ENCODE measurements around the gene SUPT16H. TPM values are rescaled to one million over a fixed set of nuclear protein-coding genes. Genes with fewer than 3 reads are reported as not detected.

SUPT16H gene
- total RNA-seq, 2 experiments from 2014 or later = 125 to 139 TPM

DNA sequence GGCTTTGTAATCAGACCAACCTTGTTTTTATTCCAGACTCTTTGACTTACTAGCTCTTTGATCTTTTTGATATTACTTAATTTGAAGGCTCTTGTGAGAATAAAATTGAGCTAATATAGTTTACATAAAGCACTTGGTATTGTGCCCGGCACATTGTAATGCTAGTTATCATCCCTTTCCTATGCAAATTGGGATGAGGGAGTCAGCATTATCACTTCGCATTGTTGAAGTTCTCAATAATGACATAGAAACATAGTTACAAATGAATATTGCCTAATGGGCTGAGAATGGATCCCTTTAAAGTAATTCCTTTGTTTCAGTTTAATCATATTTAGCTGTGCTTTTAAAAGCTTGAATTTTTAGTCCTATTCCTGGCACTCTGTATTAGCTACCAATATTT lies 36.6 kb downstream of the SUPT16H start:
- H3K4me3 Mint-ChIP-seq = no peak overlapping the region
- H3K4me1 Mint-ChIP-seq = peaks cover 9% of the 10 kb centered on the region
- DNase-seq = no peak
- no peak overlapping the region for H3K27ac Mint-ChIP-seq
- POLR2A ChIA-PET = interaction anchor here (0.7 kb wide), 1 partner anchor 98 kb away, joined by 3 read pairs; no protein-coding TSS in a partner anchor
- CTCF ChIA-PET = no interaction called here
- H3K36me3 Mint-ChIP-seq (ENCODE audit: low read depth) = peaks cover 18% of the 10 kb centered on the region
- no peaks in the 10 kb centered on the region for H3K9me3 Mint-ChIP-seq
- no peaks in the 10 kb centered on the region for H3K27me3 Mint-ChIP-seq

DNA sequence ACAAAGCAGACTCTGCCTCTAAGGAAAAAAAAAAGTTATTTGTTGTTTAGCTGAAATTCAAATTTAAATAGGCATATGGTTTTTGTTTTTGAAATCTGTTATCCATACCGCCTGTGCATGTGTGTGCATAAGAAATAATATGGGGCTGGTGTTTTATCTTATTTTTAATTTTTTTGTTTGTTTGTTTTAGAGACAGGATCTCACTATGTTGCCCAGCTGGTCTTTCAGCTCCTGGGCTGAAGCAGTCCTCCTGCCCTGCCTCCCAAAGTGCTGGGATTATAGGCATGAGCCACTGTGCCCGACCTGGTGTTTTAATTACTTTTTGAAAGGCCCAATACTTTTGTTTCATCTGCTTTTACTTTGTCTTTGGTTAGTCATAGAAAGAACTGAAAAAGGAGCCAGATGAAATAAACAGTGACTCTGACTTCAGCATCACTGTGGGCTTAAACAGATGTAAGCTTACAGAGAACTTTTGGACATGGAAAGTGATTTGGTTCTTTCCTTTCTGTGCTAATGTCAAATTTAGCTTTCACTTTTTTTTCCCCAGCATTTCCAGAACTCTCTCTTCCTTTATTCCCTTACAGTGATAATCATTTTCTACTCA lies 37.2 kb downstream of the SUPT16H start:
- H3K27me3 Mint-ChIP-seq = no peaks in the 10 kb centered on the region

DNA sequence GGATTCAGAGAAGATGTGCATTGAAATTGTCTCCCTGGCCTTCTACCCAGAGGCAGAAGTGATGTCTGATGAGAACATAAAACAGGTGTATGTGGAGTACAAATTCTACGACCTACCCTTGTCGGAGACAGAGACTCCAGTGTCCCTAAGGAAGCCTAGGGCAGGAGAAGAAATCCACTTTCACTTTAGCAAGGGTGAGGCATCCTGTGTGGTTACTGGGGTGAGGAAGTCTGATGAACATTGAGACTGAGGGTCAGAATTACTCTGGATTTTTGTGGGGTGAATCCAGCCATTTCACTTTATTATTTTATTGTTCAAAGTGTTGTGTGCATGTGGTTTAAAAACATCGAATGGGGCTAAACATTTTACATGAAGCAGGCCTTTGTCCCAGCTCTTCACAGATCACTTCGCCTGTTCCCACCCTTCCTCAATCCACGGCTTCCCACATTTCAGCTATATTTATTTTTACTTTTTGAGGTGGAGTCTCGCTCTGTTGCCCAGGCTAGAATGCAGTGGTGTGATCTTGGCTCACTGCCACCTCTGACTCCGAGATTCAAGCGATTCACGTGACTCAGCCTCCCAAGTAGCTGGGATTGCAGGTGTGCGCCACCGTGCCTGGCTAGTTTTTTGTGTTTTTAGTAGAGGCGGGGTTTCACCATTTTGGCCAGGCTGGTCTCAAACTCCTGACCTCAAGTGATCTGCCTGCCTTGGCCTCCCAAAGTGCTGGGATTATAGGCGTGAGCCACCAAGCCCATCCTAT lies 40.6 kb downstream of the SUPT16H start:
- Mint-ChIP-seq H3K9me3 (no peaks in the 10 kb centered on the region), H3K27me3 (no peaks in the 10 kb centered on the region), H3K27ac (no peak overlapping the region), H3K4me3 (no peak overlapping the region), H3K36me3 (ENCODE audit: low read depth) (no peaks in the 10 kb centered on the region), H3K4me1 (peaks cover 9% of the 10 kb centered on the region)
- no peak for DNase-seq
- ChIA-PET CTCF (interaction anchor here (0.6 to 0.7 kb wide), 3 partner anchors 44 to 111 kb away, joined by 3 to 4 read pairs (median 4); no protein-coding TSS in a partner anchor), POLR2A (no interaction called here)

More for the DNA sequence above, 37.2 kb downstream of the SUPT16H start:
- H3K27ac Mint-ChIP-seq = no peak overlapping the region
- ChIA-PET CTCF (interaction anchor here (0.6 kb wide), 1 partner anchor 264 kb away, joined by 3 read pairs; no protein-coding TSS in a partner anchor), POLR2A (interaction anchor here (0.7 kb wide), 1 partner anchor 99 kb away, joined by 3 read pairs; no protein-coding TSS in a partner anchor)
- H3K9me3 Mint-ChIP-seq = no peaks in the 10 kb centered on the region
- H3K4me1 Mint-ChIP-seq = peaks cover 9% of the 10 kb centered on the region
- no peak overlapping the region for H3K4me3 Mint-ChIP-seq
- H3K36me3 Mint-ChIP-seq (ENCODE audit: low read depth) = peaks cover 12% of the 10 kb centered on the region
- DNase-seq = no peak

DNA sequence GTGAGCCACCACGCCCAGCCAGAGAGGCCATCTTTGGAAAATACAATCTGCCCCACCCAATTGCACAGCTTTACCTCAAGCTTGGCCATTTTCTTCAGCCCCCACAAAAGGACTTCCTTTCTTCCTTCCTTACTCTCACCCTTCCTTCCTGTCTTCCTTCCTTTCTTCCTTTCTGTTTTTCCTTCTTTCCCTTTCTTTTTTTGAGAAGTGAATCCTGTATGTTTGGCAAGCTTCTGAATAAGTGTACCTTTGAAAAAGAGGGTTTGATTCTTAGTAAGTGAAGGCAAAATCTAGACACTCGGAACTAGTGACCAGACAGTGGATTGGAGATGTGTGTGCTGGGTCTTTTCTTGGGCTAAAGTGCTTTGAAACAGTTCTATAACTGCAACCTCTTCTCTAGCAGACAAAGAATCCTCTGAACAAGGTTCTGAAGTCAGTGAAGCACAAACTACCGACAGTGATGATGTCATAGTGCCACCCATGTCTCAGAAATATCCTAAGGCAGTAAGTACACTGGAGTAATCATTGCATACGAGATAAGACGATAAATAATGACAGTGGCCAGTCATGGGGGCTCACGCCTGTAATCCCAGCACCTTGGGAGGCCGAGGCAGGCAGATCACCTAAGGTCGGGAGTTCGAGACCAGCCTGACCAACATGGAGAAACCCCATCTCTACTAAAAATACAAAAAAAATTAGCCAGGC lies 49.5 kb downstream of the SUPT16H start:
- ChIA-PET CTCF (no interaction called here), POLR2A (no interaction called here)
- DNase-seq = no peak
- no peaks in the 10 kb centered on the region for H3K36me3 Mint-ChIP-seq (ENCODE audit: low read depth)
- no peaks in the 10 kb centered on the region for H3K4me1 Mint-ChIP-seq
- H3K9me3 Mint-ChIP-seq = no peaks in the 10 kb centered on the region
- no peak overlapping the region for H3K4me3 Mint-ChIP-seq
- no peaks in the 10 kb centered on the region for H3K27me3 Mint-ChIP-seq
- no peak overlapping the region for H3K27ac Mint-ChIP-seq

GRCh38 chr14:21332950-21333349 lies 50.9 kb downstream of the SUPT16H start:
- H3K9me3 Mint-ChIP-seq = no peaks in the 10 kb centered on the region
- H3K4me3 Mint-ChIP-seq = no peak overlapping the region
- H3K27me3 Mint-ChIP-seq = no peaks in the 10 kb centered on the region
- ChIA-PET POLR2A (no interaction called here), CTCF (interaction anchor here (1.4 kb wide), 1 partner anchor 8 kb away, joined by 4 read pairs; no protein-coding TSS in a partner anchor)
- H3K36me3 Mint-ChIP-seq (ENCODE audit: low read depth) = no peaks in the 10 kb centered on the region
- DNase-seq = no peak
- H3K4me1 Mint-ChIP-seq = no peaks in the 10 kb centered on the region
- no peak overlapping the region for H3K27ac Mint-ChIP-seq

- DNase-seq = no peak
- H3K9me3 Mint-ChIP-seq = no peaks in the 10 kb centered on the region
- no peak overlapping the region for H3K27ac Mint-ChIP-seq
- H3K4me3 Mint-ChIP-seq = no peak overlapping the region
- H3K36me3 Mint-ChIP-seq (ENCODE audit: low read depth) = no peaks in the 10 kb centered on the region
- ChIA-PET CTCF (interaction anchor here (0.6 kb wide), 1 partner anchor 9 kb away, joined by 3 read pairs; no protein-coding TSS in a partner anchor), POLR2A (no interaction called here)
- no peaks in the 10 kb centered on the region for H3K4me1 Mint-ChIP-seq
- peaks cover 10% of the 10 kb centered on the region for H3K27me3 Mint-ChIP-seq
These were observed 56.8 kb downstream of the SUPT16H start for GRCh38 chr14:21326972-21327371.

- no peak overlapping the region for H3K27ac Mint-ChIP-seq
- no peak overlapping the region for H3K4me3 Mint-ChIP-seq
- no peaks in the 10 kb centered on the region for H3K9me3 Mint-ChIP-seq
- no peak for DNase-seq
- no peaks in the 10 kb centered on the region for H3K36me3 Mint-ChIP-seq (ENCODE audit: low read depth)
- ChIA-PET POLR2A (no interaction called here), CTCF (no interaction called here)
- peaks cover 13% of the 10 kb centered on the region for H3K27me3 Mint-ChIP-seq
- H3K4me1 Mint-ChIP-seq = peaks cover 7% of the 10 kb centered on the region
These were observed 61.1 kb downstream of the SUPT16H start for GRCh38 chr14:21322716-21323115.

DNA sequence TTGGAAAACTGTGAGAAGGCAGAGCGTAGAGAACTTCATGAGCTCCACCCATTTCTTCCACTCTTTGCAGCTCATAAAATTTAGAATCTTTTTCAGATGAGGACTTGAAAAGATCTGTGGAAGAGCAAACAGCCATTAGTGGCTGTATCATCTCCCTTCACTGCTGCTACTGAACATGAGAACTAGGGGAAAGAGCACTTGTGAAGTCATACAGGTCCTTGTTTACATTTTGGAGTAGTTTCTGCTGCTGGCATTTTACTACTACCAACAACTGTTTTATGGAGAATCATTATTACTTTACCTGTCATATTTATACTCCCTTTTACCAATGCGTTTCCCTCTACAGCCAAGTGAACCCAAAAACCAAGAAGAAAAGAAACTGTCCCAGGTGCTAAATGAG lies 62.9 kb downstream of the SUPT16H start:
- CTCF ChIA-PET = no interaction called here
- H3K27me3 Mint-ChIP-seq = peaks cover 12% of the 10 kb centered on the region
- POLR2A ChIA-PET = interaction anchor here (0.5 kb wide), 1 partner anchor 95 kb away, joined by 3 read pairs; no protein-coding TSS in a partner anchor

GRCh38 chr14:21317398-21317797 lies 66.4 kb downstream of the SUPT16H start:
- no peaks in the 10 kb centered on the region for H3K9me3 Mint-ChIP-seq
- peaks cover 4% of the 10 kb centered on the region for H3K27me3 Mint-ChIP-seq
- ChIA-PET CTCF (interaction anchor here (0.6 to 1.4 kb wide), 3 partner anchors 10 to 12 kb away, joined by 3 read pairs; no protein-coding TSS in a partner anchor), POLR2A (no interaction called here)
- H3K36me3 Mint-ChIP-seq (ENCODE audit: low read depth) = no peaks in the 10 kb centered on the region
- no peak overlapping the region for H3K27ac Mint-ChIP-seq
- no peak for DNase-seq
- H3K4me3 Mint-ChIP-seq = no peak overlapping the region
- peaks cover 7% of the 10 kb centered on the region for H3K4me1 Mint-ChIP-seq

More for the DNA sequence above, 62.9 kb downstream of the SUPT16H start:
- Mint-ChIP-seq H3K27ac (no peak overlapping the region), H3K9me3 (no peaks in the 10 kb centered on the region), H3K4me1 (peaks cover 7% of the 10 kb centered on the region), H3K36me3 (ENCODE audit: low read depth) (no peaks in the 10 kb centered on the region), H3K4me3 (no peak overlapping the region)
- DNase-seq = no peak

- Mint-ChIP-seq H3K36me3 (ENCODE audit: low read depth) (peaks cover 3% of the 10 kb centered on the region), H3K4me3 (no peak overlapping the region), H3K4me1 (peaks cover 10% of the 10 kb centered on the region), H3K9me3 (no peaks in the 10 kb centered on the region), H3K27ac (no peak overlapping the region), H3K27me3 (peaks cover 2% of the 10 kb centered on the region)
- POLR2A ChIA-PET = no interaction called here
- DNase-seq = no peak
- CTCF ChIA-PET = no interaction called here
These were observed 70.3 kb downstream of the SUPT16H start for GRCh38 chr14:21313512-21313911.

- Mint-ChIP-seq H3K4me1 (peaks cover 17% of the 10 kb centered on the region), H3K27ac (no peak overlapping the region), H3K36me3 (ENCODE audit: low read depth) (peaks cover 3% of the 10 kb centered on the region), H3K4me3 (no peak overlapping the region), H3K27me3 (peaks cover 2% of the 10 kb centered on the region), H3K9me3 (no peaks in the 10 kb centered on the region)
- DNase-seq = no peak
- ChIA-PET CTCF (interaction anchor here (0.5 to 2.2 kb wide), 4 partner anchors 8 to 187 kb away, joined by 3 to 5 read pairs (median 4); no protein-coding TSS in a partner anchor), POLR2A (interaction anchor here (0.6 kb wide), 1 partner anchor 1851 kb away, joined by 5 read pairs; no protein-coding TSS in a partner anchor)
These were observed 72.2 kb downstream of the SUPT16H start for GRCh38 chr14:21311614-21312013.

- no peak overlapping the region for H3K4me3 Mint-ChIP-seq
- peaks cover 5% of the 10 kb centered on the region for H3K27me3 Mint-ChIP-seq
- no peak for DNase-seq
- H3K4me1 Mint-ChIP-seq = peaks cover 17% of the 10 kb centered on the region
- H3K9me3 Mint-ChIP-seq = no peaks in the 10 kb centered on the region
- ChIA-PET CTCF (interaction anchor here (0.6 to 2.2 kb wide), 5 partner anchors 10 to 893 kb away, joined by 3 to 5 read pairs (median 3); partner anchors contain the start of gene TOX4), POLR2A (no interaction called here)
- peaks cover 3% of the 10 kb centered on the region for H3K36me3 Mint-ChIP-seq (ENCODE audit: low read depth)
- H3K27ac Mint-ChIP-seq = no peak overlapping the region
These were observed 73.9 kb downstream of the SUPT16H start for GRCh38 chr14:21309956-21310355.

All from activated CD4-positive, alpha-beta T cell treated with anti-CD3 and anti-CD28 coated beads, Interleukin-2, amount 10 ng/mL, durations not matched to agents 7 days and 5 days (primary cell).